Immature natural killer cell (primary cell): ENCODE data around the gene SEMA5A. TPM values are rescaled to one million over a fixed set of nuclear protein-coding genes. Genes with fewer than 3 reads are reported as not detected.

ENCODE experiments used
- DNase-seq, 3 donors: peaks; one replicate each; pipeline ENCODE4 v3.0.0; 2022; ENCODE audit warnings: mixed read lengths in 1 of 3
- H3K27ac Mint-ChIP-seq, 6 donors: one replicate each; pipeline ENCODE4 v1.8.0; 2020; ENCODE audit warnings: mixed read lengths in 6 of 6, mild to moderate bottlenecking in 5 of 6, inconsistent platforms in 4 of 6, moderate library complexity in 3 of 6
- H3K27me3 Mint-ChIP-seq, 3 donors: one replicate each; pipeline ENCODE4 v1.8.0; 2020 to 2021; ENCODE audit warnings: low read depth in 3 of 3, mild to moderate bottlenecking in 3 of 3, mixed read lengths in 3 of 3, moderate library complexity in 3 of 3, inconsistent platforms in 1 of 3
- H3K36me3 Mint-ChIP-seq, 3 donors: one replicate each; pipeline ENCODE4 v1.8.0; 2020; ENCODE audit warnings: mixed read lengths in 3 of 3, inconsistent platforms in 2 of 3, mild to moderate bottlenecking in 2 of 3
- H3K4me1 Mint-ChIP-seq, 2 donors: one replicate each; pipeline ENCODE4 v1.8.0; 2020; ENCODE audit warnings: inconsistent platforms in 2 of 2, mild to moderate bottlenecking in 2 of 2, mixed read lengths in 2 of 2, moderate library complexity in 1 of 2
- H3K4me3 Mint-ChIP-seq, 5 donors: one replicate each; pipeline ENCODE4 v1.8.0; 2020; ENCODE audit warnings: mild to moderate bottlenecking in 5 of 5, mixed read lengths in 5 of 5, inconsistent platforms in 3 of 5, moderate library complexity in 3 of 5
- H3K9me3 Mint-ChIP-seq, 6 donors: one replicate each; pipeline ENCODE4 v1.8.0; 2020; ENCODE audit warnings: mild to moderate bottlenecking in 6 of 6, mixed read lengths in 6 of 6, inconsistent platforms in 4 of 6, moderate library complexity in 3 of 6
- polyA plus RNA-seq, 3 donors: library from polyadenylated mRNA; unstranded; fragments of 300-500 nt; fragmentation: Illumina TruSeq; gene quantifications; one replicate each; pipeline ENCODE4 v1.2.3, GENCODE V29; 2021

The SEMA5A gene
- polyA plus RNA-seq, 3 donors from 2014 or later = 0.02 TPM; not detected in 2

DNA sequence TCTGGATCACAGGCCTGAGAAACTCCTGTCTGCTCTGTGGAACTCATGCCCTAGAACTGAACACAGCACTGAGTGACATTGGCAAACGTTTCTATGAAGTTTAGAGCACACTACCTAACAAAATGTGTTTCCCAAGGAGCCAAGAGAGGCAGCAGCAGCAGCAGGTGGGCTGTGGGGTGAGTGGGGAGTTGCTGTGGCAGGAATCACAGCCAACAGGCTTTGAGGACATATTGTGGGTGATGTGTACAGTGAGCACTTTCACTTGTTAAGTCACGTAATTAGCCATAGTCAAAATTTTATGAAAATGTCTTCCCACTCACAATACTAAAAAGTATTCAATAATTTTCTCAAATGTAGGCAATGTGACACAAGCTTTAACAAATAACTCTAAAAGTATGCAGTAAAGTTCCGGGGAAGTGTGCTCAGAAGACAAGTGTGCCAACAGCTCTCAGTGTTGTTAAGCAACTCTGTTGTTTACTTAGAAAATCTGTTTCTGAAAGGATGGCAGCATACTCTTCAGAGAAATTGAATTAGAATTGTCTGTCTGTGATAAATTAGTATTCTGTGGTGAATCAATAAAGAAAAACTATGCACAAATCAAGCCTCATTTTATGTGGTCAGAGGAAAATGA is 482.1 kb downstream of the SEMA5A start:
- no peak overlapping the region for H3K27ac Mint-ChIP-seq
- H3K9me3 Mint-ChIP-seq = peaks cover 21 to 62% (median 25%) of the 10 kb centered on the region in 6 donors
- peaks cover 0 to 1% (median 0%) of the 10 kb centered on the region in 3 donors for H3K27me3 Mint-ChIP-seq
- H3K36me3 Mint-ChIP-seq = peaks cover 0 to 5% (median 0%) of the 10 kb centered on the region in 3 donors
- H3K4me1 Mint-ChIP-seq = no peaks in the 10 kb centered on the region
- H3K4me3 Mint-ChIP-seq = no peak overlapping the region
- no peak for DNase-seq

DNA sequence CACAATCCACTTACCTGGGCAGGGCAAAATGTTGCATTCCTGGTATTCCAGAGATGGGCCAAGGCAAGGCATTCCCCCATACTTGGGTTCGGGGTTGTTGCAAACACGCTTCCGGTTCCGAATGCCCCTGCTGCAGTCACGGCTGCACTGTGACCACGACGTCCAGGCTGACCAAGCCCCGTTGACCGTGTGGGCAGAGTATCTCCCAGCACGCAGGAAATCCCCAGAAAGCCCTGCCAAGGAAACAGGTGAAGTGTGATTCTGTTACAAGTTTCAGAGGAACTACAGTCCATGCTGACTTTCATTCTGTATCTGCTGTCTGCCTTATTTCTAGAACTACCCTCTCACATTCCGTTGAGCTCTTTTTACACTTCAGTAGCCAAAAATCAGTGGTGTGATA is 483.0 kb downstream of the SEMA5A start:
- H3K4me1 Mint-ChIP-seq = no peaks in the 10 kb centered on the region
- peaks cover 18 to 62% (median 24%) of the 10 kb centered on the region in 6 donors for H3K9me3 Mint-ChIP-seq
- peaks cover 0 to 5% (median 0%) of the 10 kb centered on the region in 3 donors for H3K36me3 Mint-ChIP-seq
- H3K27ac Mint-ChIP-seq = no peak overlapping the region
- peaks cover 0 to 1% (median 0%) of the 10 kb centered on the region in 3 donors for H3K27me3 Mint-ChIP-seq
- H3K4me3 Mint-ChIP-seq = no peak overlapping the region
- no peak for DNase-seq

DNA sequence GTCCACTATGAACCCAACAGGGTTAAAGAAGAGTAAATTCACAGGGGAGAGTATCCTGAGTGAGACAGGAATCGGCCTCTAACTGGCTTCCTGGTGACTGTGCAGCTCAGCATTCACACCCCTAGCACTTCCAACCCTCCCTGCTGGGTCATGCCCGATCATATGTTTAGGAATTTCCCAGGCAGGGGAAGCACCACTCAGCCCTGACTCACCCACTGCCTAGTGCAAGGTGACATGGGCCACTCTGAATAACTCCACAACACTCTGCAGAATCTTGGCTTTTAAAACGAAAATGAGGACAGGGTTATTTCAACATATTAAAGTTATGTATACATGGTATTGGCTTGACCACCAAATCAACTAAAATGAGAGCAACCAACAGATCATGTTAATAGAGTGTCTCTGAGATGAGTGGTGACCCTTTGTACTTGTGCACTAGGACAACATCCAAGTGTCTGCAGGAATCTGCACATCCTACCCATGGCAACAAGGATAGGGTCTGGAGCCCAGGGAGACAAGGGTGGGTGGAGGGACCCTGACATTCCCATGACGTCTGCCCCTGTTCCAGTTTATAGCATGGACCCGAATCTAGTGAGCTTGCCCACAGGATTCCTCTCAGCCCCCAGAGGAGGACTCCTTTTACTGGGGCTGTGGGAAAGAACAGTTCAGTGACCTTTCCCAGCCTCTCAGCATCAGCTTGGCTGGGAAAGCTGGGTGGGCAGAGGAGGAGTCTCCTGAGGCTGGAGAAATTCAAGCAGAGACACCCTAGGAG is 485.8 kb downstream of the SEMA5A start:
- H3K27me3 Mint-ChIP-seq = no peaks in the 10 kb centered on the region

DNA sequence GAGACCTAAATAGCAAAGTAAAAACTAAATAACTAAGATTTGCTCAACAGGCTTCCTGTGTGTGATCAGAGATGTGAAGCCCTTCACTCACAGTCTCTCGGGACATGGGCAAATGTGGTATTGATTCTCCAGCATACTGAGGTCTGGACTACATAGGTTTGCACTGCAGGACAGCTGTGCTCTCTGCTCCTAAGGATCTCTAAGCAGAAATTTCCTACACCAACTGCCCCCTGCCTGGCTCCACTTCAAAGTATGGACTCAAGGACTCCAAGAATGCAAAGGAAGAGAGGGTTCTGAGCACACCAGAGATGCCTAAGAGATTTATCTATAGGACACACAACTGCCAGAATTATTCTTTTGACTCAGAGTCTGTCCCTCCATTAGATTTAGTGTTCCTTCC is 487.2 kb downstream of the SEMA5A start:
- H3K9me3 Mint-ChIP-seq = peaks cover 10 to 33% (median 14%) of the 10 kb centered on the region in 6 donors
- peaks cover 0 to 5% (median 0%) of the 10 kb centered on the region in 3 donors for H3K36me3 Mint-ChIP-seq
- H3K27ac Mint-ChIP-seq = no peak overlapping the region

More for the DNA sequence above, 485.8 kb downstream of the SEMA5A start:
- Mint-ChIP-seq H3K4me1 (no peaks in the 10 kb centered on the region), H3K36me3 (peaks cover 0 to 5% (median 0%) of the 10 kb centered on the region in 3 donors), H3K9me3 (peaks cover 14 to 39% (median 21%) of the 10 kb centered on the region in 6 donors), H3K4me3 (no peak overlapping the region), H3K27ac (no peak overlapping the region)
- DNase-seq = no peak

DNA sequence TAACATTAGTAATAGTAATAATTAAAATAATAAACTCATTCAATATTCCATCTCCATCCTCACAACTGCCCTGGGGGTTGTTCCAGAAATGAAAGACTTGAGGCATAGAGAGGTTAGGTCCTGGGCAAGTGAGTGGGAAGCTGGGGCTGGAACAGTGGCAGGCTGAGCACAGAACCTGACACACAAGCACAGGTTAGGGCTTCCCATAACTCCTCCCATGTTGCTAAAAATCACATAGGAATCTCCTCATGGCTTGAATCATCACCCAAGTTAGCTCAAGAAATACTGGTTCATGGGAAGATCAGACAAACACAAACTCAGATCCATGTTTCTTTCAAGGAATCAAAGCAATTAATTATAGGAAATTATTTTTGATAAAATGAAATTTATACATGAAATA is 487.7 kb downstream of the SEMA5A start:
- no peaks in the 10 kb centered on the region for H3K27me3 Mint-ChIP-seq
- H3K9me3 Mint-ChIP-seq = peaks cover 7 to 28% (median 14%) of the 10 kb centered on the region in 6 donors
- DNase-seq = no peak
- peaks cover 0 to 5% (median 0%) of the 10 kb centered on the region in 3 donors for H3K36me3 Mint-ChIP-seq
- H3K4me3 Mint-ChIP-seq = no peak overlapping the region
- H3K4me1 Mint-ChIP-seq = no peaks in the 10 kb centered on the region
- H3K27ac Mint-ChIP-seq = no peak overlapping the region

More for the DNA sequence above, 487.2 kb downstream of the SEMA5A start:
- H3K27me3 Mint-ChIP-seq = no peaks in the 10 kb centered on the region
- H3K4me1 Mint-ChIP-seq = no peaks in the 10 kb centered on the region
- H3K4me3 Mint-ChIP-seq = no peak overlapping the region
- DNase-seq = no peak

DNA sequence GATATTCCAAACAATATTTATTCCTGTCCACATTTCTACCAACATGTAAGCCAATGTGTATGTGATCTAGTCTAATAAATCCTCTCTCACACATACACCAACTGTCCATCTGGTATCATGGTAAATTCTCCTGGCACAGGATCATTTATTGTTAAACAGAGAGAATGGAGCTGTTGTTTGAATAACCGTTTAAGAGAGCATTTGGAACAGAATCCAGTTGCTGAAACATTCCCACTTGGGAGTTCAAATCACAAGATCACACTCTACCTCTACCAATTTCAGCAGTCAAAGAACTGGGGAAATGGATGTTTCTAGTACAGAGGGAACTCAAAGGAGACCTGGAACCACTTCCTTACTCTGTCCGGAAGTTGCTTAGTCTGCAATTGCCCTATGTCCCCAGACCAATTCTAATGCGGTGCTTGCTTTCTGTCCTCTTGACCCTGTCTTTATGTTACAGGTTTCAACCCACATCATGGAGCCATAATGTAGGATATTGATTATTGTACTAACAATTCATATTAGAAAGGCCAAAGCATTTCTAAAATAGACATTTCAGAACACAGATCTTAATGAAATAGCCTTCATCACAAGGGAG is 488.4 kb downstream of the SEMA5A start:
- Mint-ChIP-seq H3K9me3 (peaks cover 6 to 24% (median 14%) of the 10 kb centered on the region in 6 donors), H3K4me3 (no peak overlapping the region), H3K27ac (no peak overlapping the region), H3K27me3 (no peaks in the 10 kb centered on the region), H3K36me3 (peaks cover 0 to 5% (median 0%) of the 10 kb centered on the region in 3 donors), H3K4me1 (no peaks in the 10 kb centered on the region)
- no peak for DNase-seq

DNA sequence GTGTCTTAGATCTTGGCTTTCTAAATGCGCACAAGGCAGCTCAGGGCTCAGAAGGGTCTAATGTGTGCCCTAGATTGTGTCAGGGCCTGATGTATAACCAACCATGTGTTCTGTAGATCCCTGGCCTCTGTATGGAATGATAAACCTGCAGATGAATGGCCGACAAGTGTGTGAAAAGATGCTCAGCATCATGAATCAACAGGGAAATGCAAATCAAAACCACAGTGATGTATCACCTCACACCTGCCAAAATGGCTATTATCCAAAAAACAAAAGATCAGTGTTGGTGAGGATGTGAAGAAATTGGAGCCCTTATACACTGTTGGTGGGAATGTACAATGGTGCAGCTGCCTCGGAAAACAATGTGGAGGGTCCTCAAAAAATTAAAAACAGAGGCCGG is 489.8 kb downstream of the SEMA5A start:
- H3K27me3 Mint-ChIP-seq = no peaks in the 10 kb centered on the region
- no peak overlapping the region for H3K4me3 Mint-ChIP-seq

DNA sequence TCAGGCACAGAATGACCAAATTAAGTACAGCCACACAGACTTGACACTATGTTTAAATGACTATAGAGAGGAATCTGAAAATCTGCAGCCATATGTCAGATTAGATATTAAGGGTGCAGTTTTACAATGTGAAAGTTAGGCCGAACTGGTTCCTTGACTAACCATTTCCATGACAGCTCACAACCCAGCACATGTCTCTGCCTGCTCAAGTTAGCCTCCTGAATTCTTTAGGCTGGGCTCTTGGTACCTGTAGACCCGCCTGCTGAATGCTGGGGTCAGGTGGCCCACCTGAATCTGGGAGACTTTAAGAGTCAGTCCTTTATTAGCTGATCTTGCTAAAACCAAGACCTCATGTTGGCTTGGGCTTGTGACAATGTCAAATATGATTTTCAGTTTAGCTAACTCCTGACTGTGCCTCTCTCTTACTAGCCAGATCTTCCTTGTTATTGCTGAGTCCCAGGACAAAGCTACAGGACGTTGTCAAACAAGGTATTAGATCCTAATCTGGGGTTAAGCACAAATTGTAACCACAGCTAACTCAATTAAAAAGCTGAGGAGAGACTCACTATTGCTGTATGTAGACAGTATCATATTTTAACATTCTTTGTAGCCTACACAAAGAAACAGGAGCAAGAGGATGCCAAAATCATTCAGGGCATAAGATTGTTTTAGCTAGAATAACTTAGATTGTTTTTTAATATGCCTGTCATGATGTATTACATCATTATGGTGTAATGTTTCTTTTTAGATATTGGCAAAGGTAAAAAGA is 490.9 kb downstream of the SEMA5A start:
- H3K4me1 Mint-ChIP-seq = no peaks in the 10 kb centered on the region
- DNase-seq = no peak
- no peak overlapping the region for H3K4me3 Mint-ChIP-seq
- H3K9me3 Mint-ChIP-seq = peaks cover 2 to 20% (median 10%) of the 10 kb centered on the region in 6 donors
- no peak overlapping the region for H3K27ac Mint-ChIP-seq
- H3K36me3 Mint-ChIP-seq = no peaks in the 10 kb centered on the region
- H3K27me3 Mint-ChIP-seq = no peaks in the 10 kb centered on the region

More for the DNA sequence above, 489.8 kb downstream of the SEMA5A start:
- Mint-ChIP-seq H3K36me3 (peaks cover 0 to 2% (median 0%) of the 10 kb centered on the region in 3 donors), H3K9me3 (peaks cover 4 to 17% (median 9%) of the 10 kb centered on the region in 6 donors), H3K27ac (no peak overlapping the region), H3K4me1 (no peaks in the 10 kb centered on the region)
- DNase-seq = no peak

DNA sequence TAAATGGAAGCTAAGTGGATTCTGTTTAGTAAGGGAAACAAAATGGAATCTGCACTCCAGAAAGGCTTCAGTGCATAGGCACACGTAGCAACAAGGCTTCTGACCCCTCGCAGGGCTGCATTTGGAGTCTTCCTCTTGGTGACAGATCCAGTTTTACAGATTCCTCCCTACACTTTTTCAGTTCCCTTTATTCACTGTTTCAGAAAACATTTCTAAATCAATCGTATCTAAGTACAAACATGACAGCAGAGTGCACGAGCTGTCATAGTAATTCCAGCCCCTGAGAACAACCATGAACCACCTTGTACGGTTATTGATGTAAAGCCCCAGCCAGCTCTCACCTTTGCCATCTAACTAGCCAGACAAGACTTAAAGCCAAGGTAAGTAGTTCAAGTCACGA is 491.6 kb downstream of the SEMA5A start:
- no peaks in the 10 kb centered on the region for H3K36me3 Mint-ChIP-seq
- H3K27ac Mint-ChIP-seq = no peak overlapping the region
- no peaks in the 10 kb centered on the region for H3K4me1 Mint-ChIP-seq
- peaks cover 0 to 2% (median 0%) of the 10 kb centered on the region in 3 donors for H3K27me3 Mint-ChIP-seq
- H3K4me3 Mint-ChIP-seq = no peak overlapping the region
- no peak for DNase-seq
- H3K9me3 Mint-ChIP-seq = peaks cover 2 to 25% (median 14%) of the 10 kb centered on the region in 6 donors

DNA sequence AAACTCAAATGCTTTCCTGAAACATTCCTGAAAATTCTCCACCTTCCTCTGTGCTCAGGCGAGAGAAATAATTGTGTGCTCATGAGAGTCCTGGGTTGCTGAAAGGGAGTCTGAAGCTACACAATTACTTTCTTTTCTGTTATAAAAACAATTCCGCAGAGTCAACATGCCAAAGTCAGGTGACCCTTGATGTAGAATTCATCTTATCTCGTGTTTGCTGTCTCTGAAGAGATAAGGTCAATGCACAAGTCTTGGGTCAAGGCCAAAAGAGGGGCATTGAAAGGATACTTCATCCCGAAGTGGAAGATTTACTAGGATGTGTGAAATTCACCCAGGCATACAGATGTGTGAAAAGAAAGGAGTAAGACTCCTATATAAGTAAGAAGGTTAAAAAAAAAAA is 493.5 kb downstream of the SEMA5A start:
- Mint-ChIP-seq H3K4me3 (no peak overlapping the region), H3K27ac (no peak overlapping the region), H3K4me1 (no peaks in the 10 kb centered on the region), H3K27me3 (peaks cover 0 to 3% (median 0%) of the 10 kb centered on the region in 3 donors), H3K9me3 (peaks cover 4 to 22% (median 13%) of the 10 kb centered on the region in 6 donors), H3K36me3 (no peaks in the 10 kb centered on the region)
- DNase-seq = no peak

DNA sequence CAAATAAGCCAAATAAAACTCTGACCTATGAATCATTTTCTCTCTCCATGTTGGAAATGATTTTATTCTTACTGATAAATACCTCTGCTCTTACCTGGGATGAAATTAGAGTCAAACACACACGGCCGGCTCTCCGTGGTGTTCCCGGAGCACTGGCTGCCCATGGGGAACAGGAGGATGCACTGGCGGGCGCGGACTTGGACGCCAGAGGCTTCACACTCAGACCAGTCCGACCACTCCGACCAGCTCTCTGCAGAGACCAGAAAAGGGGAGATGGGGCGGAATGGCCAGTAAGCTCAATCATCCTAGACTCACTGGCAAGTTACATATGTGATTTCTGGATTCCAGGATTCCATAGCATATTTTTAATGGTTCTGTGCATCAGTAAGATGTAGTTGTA is 494.1 kb downstream of the SEMA5A start:
- H3K27ac Mint-ChIP-seq = no peak overlapping the region
- peaks cover 0 to 3% (median 0%) of the 10 kb centered on the region in 3 donors for H3K27me3 Mint-ChIP-seq
- H3K9me3 Mint-ChIP-seq = peaks cover 4 to 28% (median 13%) of the 10 kb centered on the region in 6 donors
- H3K4me3 Mint-ChIP-seq = no peak overlapping the region
- DNase-seq = no peak
- no peaks in the 10 kb centered on the region for H3K36me3 Mint-ChIP-seq
- no peaks in the 10 kb centered on the region for H3K4me1 Mint-ChIP-seq

DNA sequence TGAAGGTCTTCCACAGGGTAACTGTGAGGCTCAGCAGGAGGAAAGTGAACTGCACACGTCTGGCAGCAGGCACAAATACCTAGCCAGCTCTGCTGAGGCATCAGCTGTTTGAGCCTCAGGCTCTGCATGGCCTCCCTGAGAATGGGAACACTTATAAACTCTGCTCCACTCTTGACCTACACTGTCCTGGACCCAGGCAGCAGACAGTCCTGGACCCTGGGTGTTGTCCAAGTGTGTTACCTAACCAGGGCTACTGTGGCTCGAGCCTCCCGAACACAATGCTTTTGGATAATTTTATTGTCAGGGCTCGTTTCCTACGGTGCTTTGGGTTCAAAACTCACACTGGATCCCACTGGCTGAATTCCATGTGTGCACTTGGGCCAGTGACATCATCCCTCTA is 497.9 kb downstream of the SEMA5A start:
- H3K4me1 Mint-ChIP-seq = no peaks in the 10 kb centered on the region
- H3K9me3 Mint-ChIP-seq = peaks cover 7 to 28% (median 15%) of the 10 kb centered on the region in 6 donors
- H3K27ac Mint-ChIP-seq = no peak overlapping the region
- no peak overlapping the region for H3K4me3 Mint-ChIP-seq
- H3K36me3 Mint-ChIP-seq = no peaks in the 10 kb centered on the region
- H3K27me3 Mint-ChIP-seq = peaks cover 0 to 3% (median 0%) of the 10 kb centered on the region in 3 donors
- DNase-seq = no peak

DNA sequence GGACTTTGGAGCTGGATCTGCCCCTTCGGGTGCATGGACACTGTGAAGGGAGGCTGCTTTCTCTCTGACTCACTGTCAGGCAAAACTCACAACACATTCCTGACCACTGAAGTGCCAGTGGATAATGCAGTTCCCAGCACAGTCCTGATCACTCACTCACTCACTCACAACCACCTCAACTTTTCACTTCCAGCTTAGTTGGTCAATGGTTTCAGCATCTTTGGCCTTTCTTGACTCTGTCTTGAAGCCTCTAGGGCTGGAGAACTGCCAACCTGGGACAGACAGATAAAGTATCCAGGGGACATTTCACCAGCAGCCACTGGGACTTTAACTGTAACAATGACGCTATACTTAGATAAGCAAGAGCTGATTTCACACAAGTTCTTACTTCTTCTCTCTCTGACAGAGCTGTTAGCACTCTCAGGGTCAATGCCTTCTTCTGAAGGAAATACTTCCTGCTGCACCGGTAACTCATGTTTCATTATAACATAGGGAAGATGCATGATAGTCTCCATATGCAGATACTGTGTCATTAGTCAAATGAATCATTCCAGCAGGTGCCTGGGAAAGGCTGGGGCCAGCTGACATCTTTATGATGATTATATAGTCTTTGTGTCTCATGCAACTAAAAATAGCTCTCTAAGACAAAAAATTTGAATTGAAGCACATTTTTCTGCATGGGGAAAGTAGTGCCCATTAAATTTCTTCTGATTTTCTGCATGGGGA is 499.0 kb downstream of the SEMA5A start:
- no peak overlapping the region for H3K27ac Mint-ChIP-seq
- peaks cover 7 to 33% (median 16%) of the 10 kb centered on the region in 6 donors for H3K9me3 Mint-ChIP-seq
- no peaks in the 10 kb centered on the region for H3K4me1 Mint-ChIP-seq
- no peaks in the 10 kb centered on the region for H3K36me3 Mint-ChIP-seq
- no peak overlapping the region for H3K4me3 Mint-ChIP-seq
- peaks cover 0 to 3% (median 0%) of the 10 kb centered on the region in 3 donors for H3K27me3 Mint-ChIP-seq
- DNase-seq = no peak
